SK-N-MC (cell line): ENCODE measurements around the gene MT1X.
A peak's percentile ranks its signal among the peaks of the same experiment; 100 is the strongest.

Experiments
- DNase-seq: peaks from one replicate; pipeline ENCODE4 v3.0.0-alpha.2; 2011; ENCODE audit warnings: low read depth, low spot score
- H3K27ac ChIP-seq: fragments of 200-600 bp; sonication (generic); 2 replicates; pipeline ENCODE4 v1.5.1; 2016; ENCODE audit warnings: mixed run types
- H3K36me3 ChIP-seq: fragments of 200-600 bp; sonication (generic); 2 replicates; pipeline ENCODE4 v1.6.1; 2017; ENCODE audit warnings: antibody characterized with exemption, low read length, mixed read lengths; ENCODE audit not compliant: insufficient read depth
- H3K4me3 ChIP-seq: fragments of 200-600 bp; sonication (generic); 2 replicates; pipeline ENCODE4 v1.5.1; 2016
- H3K9ac ChIP-seq: fragments of 200-600 bp; sonication (generic); 2 replicates; pipeline ENCODE4 v1.8.0; 2017; ENCODE audit warnings: mixed run types, mixed read lengths; ENCODE audit not compliant: insufficient read length
- H3K9me3 ChIP-seq: fragments of 200-600 bp; sonication (generic); 2 replicates; pipeline ENCODE4 v1.6.1; 2017; ENCODE audit warnings: low read depth, mild to moderate bottlenecking, antibody characterized with exemption, low read length, moderate library complexity, mixed read lengths
- EZH2 ChIP-seq: fragments of 200-600 bp; sonication (generic); IDR thresholded peaks from one replicate; pipeline ENCODE4 v1.6.1; 2017; ENCODE audit warnings: antibody characterized with exemption
- FOXP2 ChIP-seq: optimal IDR thresholded peaks from 2 replicates; pipeline ENCODE3; 2011; ENCODE audit warnings: mild to moderate bottlenecking, moderate library complexity; ENCODE audit not compliant: insufficient read depth; ENCODE audit errors: extremely low read length, control extremely low read depth
- POLR2AphosphoS5 ChIP-seq: IDR thresholded peaks from 2 replicates; pipeline ENCODE4 v1.6.1; 2012; ENCODE audit warnings: mild to moderate bottlenecking, low read depth, low read length, borderline replicate concordance

The MT1X gene

DNA sequence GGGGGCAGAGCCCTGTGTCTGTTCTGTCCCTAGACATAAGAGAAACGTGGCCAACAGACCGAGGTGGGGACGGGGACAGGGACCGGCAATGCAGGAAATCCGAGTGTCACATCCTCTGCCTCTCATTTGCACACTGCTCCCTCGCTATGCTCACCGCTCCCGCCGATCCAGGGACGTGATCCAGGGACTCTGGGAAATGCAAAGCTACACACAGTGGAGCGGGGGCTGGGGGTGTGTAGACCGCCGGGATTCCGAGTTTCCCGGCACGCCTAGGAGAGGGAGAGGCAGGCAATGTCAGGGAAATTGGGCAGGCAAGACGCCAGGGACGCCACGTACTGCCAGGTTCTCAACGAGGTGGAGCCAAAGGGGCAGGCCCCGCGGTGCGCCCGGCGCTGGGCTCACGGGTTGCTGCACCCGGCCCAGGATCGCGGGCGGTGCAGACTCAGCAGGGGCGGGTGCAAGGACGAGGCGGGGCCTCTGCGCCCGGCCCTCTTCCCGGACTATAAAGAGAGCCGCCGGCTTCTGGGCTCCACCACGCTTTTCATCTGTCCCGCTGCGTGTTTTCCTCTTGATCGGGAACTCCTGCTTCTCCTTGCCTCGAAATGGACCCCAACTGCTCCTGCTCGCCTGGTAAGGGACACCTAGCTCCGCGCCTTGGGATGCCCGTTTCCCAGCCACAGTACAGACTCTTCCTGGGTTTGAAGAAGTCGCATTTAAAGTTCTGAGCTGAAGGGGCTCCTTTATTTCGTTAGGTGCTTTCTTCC is at the start of gene MT1X:
TSS of gene MT1X (plus strand) at position 532 of the 764 bp plus-strand sequence. CDS start at position 603, 71 bp downstream.
- Histone ChIP-seq H3K9ac (peak within 1 kb of the TSS; percentile 54), H3K27ac (no peak within 1 kb of the TSS), H3K4me3 (peak within 1 kb of the TSS; percentile 72), H3K9me3 (no peaks in the 10 kb centered on the region), H3K36me3 (no peaks in the 10 kb centered on the region)
- no peak for DNase-seq
- TF ChIP-seq EZH2 (no peak), POLR2AphosphoS5 (peak; percentile 80), FOXP2 (no peak)

DNA sequence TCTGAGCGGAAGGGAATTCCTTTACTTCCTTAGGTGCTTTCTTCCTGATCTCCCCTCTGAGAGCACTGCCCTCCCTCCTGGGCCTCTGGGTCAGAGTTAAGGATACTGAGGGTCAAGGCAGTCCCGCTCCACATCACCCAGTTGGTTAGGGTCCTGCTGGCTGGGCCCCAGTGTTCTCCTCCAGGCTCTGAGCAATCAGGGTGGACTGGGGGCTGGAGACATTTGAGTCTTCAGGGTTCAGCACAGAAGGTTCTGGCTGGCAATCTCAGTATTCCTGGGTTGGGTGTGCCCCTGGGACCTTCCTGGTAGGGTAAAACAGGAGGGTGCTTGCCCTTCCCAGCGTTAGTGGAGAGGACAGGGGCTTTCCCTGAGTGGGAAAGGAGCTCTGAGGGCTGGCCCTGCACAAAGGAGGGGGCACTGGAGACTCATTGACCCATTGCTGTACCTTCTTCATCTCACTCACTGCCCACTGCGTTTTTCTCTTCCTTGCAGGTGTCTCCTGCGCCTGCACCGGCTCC is 49.4 kb upstream of the MT1X start:
- H3K9me3 ChIP-seq = no peaks in the 10 kb centered on the region
- TF ChIP-seq EZH2 (no peak), FOXP2 (no peak), POLR2AphosphoS5 (no peak)
- H3K36me3 ChIP-seq = no peaks in the 10 kb centered on the region
- no peak overlapping the region for H3K4me3 ChIP-seq
- no peak for DNase-seq
- no peak overlapping the region for H3K27ac ChIP-seq
- H3K9ac ChIP-seq = no peak overlapping the region

DNA sequence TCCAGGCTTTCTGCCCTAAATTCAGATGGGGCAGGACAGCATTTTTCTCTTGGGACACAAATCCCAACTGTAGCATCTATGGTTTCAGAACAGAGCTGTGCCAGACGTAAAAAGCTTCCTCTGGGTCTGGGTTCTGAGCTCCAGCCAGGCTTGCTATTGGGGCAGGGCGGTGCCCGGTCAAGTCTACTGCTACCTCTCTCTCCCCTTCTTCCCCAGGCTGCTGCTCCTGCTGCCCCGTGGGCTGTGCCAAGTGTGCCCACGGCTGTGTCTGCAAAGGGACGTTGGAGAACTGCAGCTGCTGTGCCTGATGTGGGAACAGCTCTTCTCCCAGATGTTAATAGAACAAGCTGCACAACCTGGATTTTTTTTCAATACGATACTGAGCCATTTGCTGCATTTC is 48.7 kb upstream of the MT1X start:
- no peak for TF ChIP-seq POLR2AphosphoS5
- no peak for TF ChIP-seq EZH2
- no peak for TF ChIP-seq FOXP2
- Histone ChIP-seq H3K4me3 (no peak overlapping the region), H3K36me3 (no peaks in the 10 kb centered on the region), H3K27ac (no peak overlapping the region), H3K9me3 (no peaks in the 10 kb centered on the region), H3K9ac (no peak overlapping the region)
- DNase-seq = no peak

DNA sequence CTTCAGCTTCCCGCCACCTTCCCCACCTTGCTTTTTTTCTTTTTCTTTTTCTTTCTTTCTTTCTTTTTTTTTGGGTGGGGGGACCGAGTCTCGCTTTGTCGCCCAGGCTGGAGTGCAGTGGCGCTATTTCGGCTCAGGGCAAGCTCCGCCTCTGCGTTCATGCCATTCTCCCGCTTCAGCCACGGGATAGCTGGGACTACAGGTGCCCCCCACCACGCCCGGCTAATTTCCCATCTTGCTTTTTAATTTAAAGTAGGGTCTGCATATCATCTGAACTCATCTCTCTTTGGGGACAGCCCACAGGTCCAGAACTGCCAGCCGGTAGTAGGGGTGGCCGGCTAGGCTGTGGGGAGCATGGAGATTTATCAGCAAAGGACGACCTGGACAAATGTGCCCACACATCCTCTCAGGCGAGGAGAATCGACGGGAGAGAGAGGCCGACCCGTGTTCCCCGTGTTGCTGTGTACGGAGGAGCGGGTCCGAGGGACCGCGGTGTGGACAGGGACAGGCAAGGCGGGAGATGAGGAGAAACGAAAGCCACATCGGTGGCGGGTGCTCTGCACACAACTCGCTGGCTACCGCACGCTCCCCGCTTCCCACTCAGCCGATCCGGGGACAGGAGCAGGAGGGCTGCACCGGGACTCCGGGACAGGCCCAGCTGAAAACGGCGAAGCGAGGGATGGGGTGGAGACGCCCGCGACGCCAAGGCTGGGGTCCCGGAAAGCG is 47.4 kb upstream of the MT1X start:
- no peak overlapping the region for H3K9ac ChIP-seq
- no peak for DNase-seq

DNA sequence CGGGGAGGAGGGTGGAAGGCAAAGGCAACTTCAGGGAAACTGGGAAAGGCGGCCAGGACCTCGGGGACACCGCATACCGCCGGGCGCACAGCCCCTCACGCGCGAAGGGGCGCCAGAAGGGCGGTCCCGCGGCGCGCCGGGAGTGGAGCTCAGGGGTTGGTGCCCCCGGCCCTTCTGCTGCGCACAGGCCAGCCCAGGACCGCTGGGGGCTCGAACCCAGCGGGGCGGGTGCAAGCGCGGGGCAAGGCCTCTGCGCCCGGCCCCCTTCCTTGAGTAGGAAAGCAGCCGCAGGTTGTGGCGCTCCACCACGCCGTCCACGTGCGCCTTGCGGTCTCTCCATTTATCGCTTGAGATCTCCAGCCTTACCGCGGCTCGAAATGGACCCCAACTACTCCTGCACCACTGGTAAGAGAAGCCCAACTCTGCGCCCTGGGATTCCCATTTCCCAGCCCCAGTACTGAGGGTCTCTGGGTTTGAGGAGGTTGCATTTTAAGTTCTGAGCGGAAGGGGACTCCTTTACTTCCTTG is 46.8 kb upstream of the MT1X start:
- no peak overlapping the region for H3K27ac ChIP-seq
- no peak overlapping the region for H3K4me3 ChIP-seq
- H3K36me3 ChIP-seq = no peaks in the 10 kb centered on the region
- no peak overlapping the region for H3K9ac ChIP-seq
- no peak for DNase-seq
- TF ChIP-seq POLR2AphosphoS5 = no peak
- TF ChIP-seq FOXP2 = no peak
- no peak for TF ChIP-seq EZH2
- no peaks in the 10 kb centered on the region for H3K9me3 ChIP-seq

More for the DNA sequence above, 47.4 kb upstream of the MT1X start:
- no peak overlapping the region for H3K27ac ChIP-seq
- H3K9me3 ChIP-seq = no peaks in the 10 kb centered on the region
- no peaks in the 10 kb centered on the region for H3K36me3 ChIP-seq
- TF ChIP-seq POLR2AphosphoS5 (no peak), EZH2 (no peak), FOXP2 (no peak)
- no peak overlapping the region for H3K4me3 ChIP-seq

DNA sequence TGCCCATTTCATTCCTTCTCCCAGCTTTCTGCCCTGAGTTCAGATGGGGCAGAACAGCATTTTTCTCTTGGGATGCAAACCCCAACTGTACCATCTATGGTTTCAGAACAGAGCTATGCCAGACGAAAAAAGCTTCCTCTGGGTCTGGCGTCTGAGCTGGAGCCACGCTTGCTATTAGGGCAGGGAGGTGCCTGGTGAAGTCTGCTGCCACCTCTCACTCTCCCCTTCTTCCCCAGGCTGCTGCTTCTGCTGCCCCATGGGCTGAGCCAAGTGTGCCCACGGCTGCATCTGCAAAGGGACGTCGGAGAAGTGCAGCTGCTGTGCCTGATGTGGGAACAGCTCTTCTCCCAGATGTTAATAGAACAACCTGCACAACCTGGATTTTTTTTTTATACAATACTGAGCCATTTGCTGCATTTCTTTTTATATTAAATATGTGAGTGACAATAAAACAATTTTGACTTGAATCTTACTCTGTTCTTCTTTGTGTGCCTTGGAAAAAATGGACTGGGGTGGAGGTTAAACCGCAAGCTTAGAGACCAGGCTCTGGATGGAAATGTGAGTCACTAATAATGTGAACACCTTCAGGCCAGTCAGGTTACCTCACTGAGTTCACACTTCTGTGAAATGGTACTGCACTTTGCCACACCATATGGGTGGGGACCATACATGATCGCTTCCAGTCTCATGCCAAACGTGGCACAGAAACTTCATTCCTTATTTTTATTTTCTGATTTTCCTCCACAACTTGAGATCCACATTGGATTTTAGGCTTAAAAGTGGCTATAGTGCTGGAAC is 45.5 kb upstream of the MT1X start:
- no peak for DNase-seq
- no peak overlapping the region for H3K9ac ChIP-seq
- no peak for TF ChIP-seq POLR2AphosphoS5
- no peak for TF ChIP-seq FOXP2
- no peak for TF ChIP-seq EZH2
- no peaks in the 10 kb centered on the region for H3K9me3 ChIP-seq
- no peak overlapping the region for H3K27ac ChIP-seq
- H3K36me3 ChIP-seq = no peaks in the 10 kb centered on the region
- H3K4me3 ChIP-seq = no peak overlapping the region

DNA sequence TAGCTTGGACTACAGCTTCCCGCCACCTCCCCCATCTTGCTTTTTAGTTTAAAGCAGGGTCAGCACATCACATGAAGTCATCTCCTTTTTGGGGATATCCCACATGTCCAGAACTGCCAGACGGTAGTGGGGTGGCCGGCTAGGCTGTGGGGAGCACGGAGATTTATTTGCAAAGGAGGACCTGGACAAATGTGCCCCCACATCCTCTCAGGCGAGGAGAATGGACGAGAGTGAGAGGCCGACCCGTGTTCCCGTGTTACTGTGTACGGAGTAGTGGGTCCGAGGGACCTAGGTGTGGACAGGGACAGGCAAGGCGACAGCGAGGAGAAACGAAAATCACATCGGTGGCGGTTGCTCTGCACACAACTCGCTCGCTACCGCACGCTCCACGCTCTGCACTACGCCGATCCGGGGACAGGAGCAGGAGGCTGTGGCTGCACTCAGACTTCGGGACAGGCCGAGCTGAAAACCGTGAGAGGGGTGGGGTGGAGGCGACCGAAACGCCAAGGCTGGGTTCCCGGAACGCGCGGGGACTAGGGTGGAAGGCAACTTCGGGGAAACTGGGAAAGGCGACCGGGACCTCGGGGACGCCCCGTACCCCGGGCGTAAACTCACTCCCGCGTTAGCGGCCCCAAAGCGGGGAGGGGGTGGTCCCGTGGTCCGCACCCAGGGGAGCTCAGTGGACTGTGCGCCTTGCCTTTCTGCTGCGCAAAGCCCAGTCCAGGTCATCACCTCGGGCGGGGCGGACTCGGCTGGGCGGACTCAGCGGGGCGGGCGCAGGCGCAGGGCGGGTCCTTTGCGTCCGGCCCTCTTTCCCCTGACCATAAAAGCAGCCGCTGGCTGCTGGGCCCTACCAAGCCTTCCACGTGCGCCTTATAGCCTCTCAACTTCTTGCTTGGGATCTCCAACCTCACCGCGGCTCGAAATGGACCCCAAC is 44.2 kb upstream of the MT1X start, which contains the start of gene MT1A:
TSS of gene MT1A (plus strand) at position 853 of the 937 bp plus-strand sequence. CDS start at position 926, 73 bp downstream.
- TF ChIP-seq EZH2 (no peak), FOXP2 (no peak), POLR2AphosphoS5 (no peak)

DNA sequence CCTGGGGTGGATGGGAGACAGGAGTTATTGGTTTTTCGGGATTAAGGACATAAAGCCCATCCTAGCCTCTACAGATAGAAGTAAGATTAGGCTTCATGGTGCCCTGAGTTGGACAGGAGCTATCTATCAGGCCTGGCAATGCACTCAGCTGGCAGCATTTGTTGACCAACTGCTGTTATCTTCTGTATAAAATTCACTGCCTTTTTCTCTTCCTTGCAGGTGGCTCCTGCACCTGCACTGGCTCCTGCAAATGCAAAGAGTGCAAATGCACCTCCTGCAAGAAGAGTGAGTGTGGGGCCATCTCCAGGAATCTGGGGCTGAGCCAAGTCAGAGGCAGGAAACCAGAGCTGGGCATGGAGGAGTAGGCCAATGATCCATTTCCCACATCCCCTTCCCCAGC is 43.2 kb upstream of the MT1X start:
- Histone ChIP-seq H3K36me3 (no peaks in the 10 kb centered on the region), H3K27ac (no peak overlapping the region), H3K4me3 (no peak overlapping the region), H3K9ac (no peak overlapping the region), H3K9me3 (no peaks in the 10 kb centered on the region)
- TF ChIP-seq POLR2AphosphoS5 (no peak), EZH2 (no peak), FOXP2 (no peak)
- DNase-seq = no peak

More for the DNA sequence above, 44.2 kb upstream of the MT1X start, which contains the start of gene MT1A:
- Histone ChIP-seq H3K27ac (no peak within 1 kb of the TSS), H3K36me3 (no peaks in the 10 kb centered on the region), H3K9me3 (no peaks in the 10 kb centered on the region), H3K9ac (no peak within 1 kb of the TSS), H3K4me3 (no peak within 1 kb of the TSS)
- no peak for DNase-seq
